ENCODE data around the gene TOP3A. TPM values are rescaled to one million over a fixed set of nuclear protein-coding genes. Genes with fewer than 3 reads are reported as not detected.

Gene TOP3A
- total RNA-seq, 1 experiment from 2014 or later: 56.1 TPM

GRCh38 chr17:18364166-18364565 lies 49.4 kb upstream of the TOP3A start (continued):
- TF ChIP-seq, protein P1, sequence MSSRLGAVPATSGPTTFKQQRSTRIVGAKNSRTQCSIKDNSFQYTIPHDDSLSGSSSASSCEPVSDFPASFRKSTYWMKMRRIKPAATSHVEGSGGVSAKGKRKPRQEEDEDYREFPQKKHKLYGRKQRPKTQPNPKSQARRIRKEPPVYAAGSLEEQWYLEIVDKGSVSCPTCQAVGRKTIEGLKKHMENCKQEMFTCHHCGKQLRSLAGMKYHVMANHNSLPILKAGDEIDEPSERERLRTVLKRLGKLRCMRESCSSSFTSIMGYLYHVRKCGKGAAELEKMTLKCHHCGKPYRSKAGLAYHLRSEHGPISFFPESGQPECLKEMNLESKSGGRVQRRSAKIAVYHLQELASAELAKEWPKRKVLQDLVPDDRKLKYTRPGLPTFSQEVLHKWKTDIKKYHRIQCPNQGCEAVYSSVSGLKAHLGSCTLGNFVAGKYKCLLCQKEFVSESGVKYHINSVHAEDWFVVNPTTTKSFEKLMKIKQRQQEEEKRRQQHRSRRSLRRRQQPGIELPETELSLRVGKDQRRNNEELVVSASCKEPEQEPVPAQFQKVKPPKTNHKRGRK (CRISPR knock-in tag; IDR thresholded peaks at IDR 0.05; ENCODE audit: borderline replicate concordance): no peak
- TF ChIP-seq, protein P2, sequence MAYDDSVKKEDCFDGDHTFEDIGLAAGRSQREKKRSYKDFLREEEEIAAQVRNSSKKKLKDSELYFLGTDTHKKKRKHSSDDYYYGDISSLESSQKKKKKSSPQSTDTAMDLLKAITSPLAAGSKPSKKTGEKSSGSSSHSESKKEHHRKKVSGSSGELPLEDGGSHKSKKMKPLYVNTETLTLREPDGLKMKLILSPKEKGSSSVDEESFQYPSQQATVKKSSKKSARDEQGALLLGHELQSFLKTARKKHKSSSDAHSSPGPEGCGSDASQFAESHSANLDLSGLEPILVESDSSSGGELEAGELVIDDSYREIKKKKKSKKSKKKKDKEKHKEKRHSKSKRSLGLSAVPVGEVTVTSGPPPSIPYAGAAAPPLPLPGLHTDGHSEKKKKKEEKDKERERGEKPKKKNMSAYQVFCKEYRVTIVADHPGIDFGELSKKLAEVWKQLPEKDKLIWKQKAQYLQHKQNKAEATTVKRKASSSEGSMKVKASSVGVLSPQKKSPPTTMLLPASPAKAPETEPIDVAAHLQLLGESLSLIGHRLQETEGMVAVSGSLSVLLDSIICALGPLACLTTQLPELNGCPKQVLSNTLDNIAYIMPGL (CRISPR knock-in tag; IDR thresholded peaks at IDR 0.05): no peak
- TF ChIP-seq, protein P3, sequence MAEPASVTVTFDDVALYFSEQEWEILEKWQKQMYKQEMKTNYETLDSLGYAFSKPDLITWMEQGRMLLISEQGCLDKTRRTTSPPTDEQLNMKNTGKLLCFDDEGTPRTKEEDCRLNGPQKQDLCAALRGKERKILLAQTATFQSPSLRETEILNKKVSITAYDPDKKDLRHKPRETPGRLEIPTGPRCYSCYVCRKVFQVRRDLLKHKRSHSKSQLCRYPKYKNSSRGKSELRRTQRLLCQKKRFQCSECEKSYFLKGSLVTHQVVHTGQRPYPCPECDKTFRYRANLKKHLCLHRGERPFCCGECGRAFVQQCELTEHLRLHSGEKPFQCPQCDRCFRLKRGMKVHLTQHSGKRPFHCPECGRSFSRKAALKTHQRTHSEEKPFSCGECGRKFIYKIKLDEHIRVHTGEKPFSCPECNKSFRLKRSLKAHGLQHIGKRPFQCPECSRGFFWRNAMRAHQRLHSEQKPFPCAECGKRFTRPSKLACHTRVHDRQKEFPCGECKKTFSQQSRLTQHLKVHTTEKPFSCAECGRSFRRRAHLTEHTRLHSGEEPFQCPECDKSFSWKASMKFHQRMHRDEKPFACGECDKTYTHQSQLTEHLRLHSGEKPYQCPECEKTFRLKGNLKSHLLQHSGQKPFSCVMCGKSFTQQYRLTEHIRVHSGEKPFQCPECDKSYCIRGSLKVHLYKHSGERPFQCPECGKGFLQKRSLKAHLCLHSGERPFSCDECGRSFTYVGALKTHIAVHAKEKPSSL (CRISPR knock-in tag; conservative IDR thresholded peaks at IDR 0.05): no peak
- TF ChIP-seq, protein P4, sequence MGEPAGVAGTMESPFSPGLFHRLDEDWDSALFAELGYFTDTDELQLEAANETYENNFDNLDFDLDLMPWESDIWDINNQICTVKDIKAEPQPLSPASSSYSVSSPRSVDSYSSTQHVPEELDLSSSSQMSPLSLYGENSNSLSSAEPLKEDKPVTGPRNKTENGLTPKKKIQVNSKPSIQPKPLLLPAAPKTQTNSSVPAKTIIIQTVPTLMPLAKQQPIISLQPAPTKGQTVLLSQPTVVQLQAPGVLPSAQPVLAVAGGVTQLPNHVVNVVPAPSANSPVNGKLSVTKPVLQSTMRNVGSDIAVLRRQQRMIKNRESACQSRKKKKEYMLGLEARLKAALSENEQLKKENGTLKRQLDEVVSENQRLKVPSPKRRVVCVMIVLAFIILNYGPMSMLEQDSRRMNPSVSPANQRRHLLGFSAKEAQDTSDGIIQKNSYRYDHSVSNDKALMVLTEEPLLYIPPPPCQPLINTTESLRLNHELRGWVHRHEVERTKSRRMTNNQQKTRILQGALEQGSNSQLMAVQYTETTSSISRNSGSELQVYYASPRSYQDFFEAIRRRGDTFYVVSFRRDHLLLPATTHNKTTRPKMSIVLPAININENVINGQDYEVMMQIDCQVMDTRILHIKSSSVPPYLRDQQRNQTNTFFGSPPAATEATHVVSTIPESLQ (CRISPR knock-in tag; IDR thresholded peaks at IDR 0.05): no peak
- TF ChIP-seq JAZF1 (CRISPR knock-in tag; IDR thresholded peaks at IDR 0.05) (no peak), RORB (CRISPR knock-in tag; IDR thresholded peaks at IDR 0.05) (no peak), ESRRA (CRISPR knock-in tag; IDR thresholded peaks at IDR 0.05; ENCODE audit: borderline replicate concordance) (no peak)

DNA sequence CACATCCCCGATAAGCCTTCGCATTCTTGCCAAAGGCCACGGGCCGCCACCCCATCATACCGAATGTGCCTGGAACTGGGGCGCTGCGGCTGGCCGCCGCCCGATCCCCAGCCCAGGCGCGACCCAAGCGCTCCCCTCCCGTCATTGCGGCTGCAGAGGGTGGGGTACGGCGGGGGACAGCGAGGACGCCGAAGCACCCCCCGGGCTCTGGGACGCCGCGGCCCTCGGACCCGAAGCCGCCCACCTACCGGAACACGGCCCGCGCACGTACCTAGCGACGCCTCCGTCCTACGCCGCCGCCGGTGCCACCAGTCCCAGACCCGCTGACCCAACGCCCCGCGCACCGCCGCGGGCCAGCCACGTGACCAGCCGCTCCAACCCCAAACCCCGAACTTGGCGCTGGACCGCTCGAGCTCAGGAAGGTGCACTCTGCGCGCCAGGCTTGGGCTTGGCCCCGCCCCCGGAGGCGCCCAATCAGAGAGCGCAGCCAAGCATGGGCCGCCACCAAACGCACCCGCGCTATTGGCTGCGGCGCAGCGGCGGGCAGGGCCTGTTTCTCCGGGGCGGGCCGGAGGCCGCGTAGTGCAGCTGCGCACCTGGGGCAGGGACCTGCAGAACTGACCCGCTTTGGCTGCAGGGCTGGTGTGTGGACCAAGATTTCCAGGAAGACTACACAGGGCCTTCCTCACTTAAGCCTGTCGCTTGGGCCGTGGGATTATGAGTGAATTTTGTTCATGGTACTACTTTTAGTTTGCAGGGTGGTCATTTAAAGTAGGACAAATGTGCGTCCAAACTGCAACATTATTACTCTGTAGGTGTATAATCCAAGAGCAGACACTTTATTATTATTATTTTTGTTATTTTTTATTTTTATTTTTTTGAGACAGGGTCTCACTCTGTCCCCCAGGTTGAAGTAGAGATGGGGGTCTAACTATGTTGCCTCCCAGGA lies 48.6 kb upstream of the TOP3A start, which contains the start of gene SHMT1:
Gene SHMT1, minus strand, starts transcription at position 450 of the 949 bp plus-strand sequence. CDS start 7,569 bp downstream, outside the sequence.
- H3K27ac Mint-ChIP-seq: peak within 1 kb of the TSS; percentile 95
- peaks cover under 1% of the 10 kb centered on the region; the same call in 1 of the 2 replicates for H3K27me3 Mint-ChIP-seq (ENCODE audit: low read depth)
- ATAC-seq (peak; percentile 99), DNase-seq (ENCODE audit: low spot score) (peak; percentile 97)
- H3K4me3 Mint-ChIP-seq: peak within 1 kb of the TSS; percentile 84
- H3K4me1 Mint-ChIP-seq: peaks cover 12% of the 10 kb centered on the region
- ChIA-PET CTCF (interaction anchor here (0.6 to 1.3 kb wide), 5 partner anchors 20 to 146 kb away, joined by 3 to 5 read pairs (median 4); partner anchors contain the start of gene TOP3A), POLR2A (interaction anchor here (0.8 to 1.5 kb wide), 3 partner anchors 10 to 139 kb away, joined by 3 to 4 read pairs (median 3); no protein-coding TSS in a partner anchor)
- no peaks in the 10 kb centered on the region for H3K9me3 Mint-ChIP-seq
- H3K36me3 Mint-ChIP-seq: peaks cover 8% of the 10 kb centered on the region; the same call in 1 of the 2 replicates
- TF ChIP-seq JAZF1 (CRISPR knock-in tag; IDR thresholded peaks at IDR 0.05) (no peak), ZNF532 (CRISPR knock-in tag; IDR thresholded peaks at IDR 0.05; ENCODE audit: borderline replicate concordance) (no peak), SMAD4 (CRISPR knock-in tag; IDR thresholded peaks at IDR 0.05) (no peak), MXD4 (CRISPR knock-in tag; IDR thresholded peaks at IDR 0.05; ENCODE audit: borderline replicate concordance) (no peak), ESRRA (CRISPR knock-in tag; IDR thresholded peaks at IDR 0.05; ENCODE audit: borderline replicate concordance) (no peak), ZNF138 (CRISPR knock-in tag; conservative IDR thresholded peaks at IDR 0.05) (0 out of 2 replicates have a peak, but pooled peaks have one; percentile 82), NR3C1 (CRISPR knock-in tag; conservative IDR thresholded peaks at IDR 0.05; ENCODE audit: low read depth) (peak; percentile 95; the same call in 1 of the 2 replicates), NFATC4 (CRISPR knock-in tag; IDR thresholded peaks at IDR 0.05) (no peak), FOXK1 (CRISPR knock-in tag; IDR thresholded peaks at IDR 0.05) (peak; percentile 54; the same call in 1 of the 2 replicates), IRF2 (CRISPR knock-in tag; IDR thresholded peaks at IDR 0.05; ENCODE audit: borderline replicate concordance, low read depth) (no peak)
- TF ChIP-seq, protein P5, sequence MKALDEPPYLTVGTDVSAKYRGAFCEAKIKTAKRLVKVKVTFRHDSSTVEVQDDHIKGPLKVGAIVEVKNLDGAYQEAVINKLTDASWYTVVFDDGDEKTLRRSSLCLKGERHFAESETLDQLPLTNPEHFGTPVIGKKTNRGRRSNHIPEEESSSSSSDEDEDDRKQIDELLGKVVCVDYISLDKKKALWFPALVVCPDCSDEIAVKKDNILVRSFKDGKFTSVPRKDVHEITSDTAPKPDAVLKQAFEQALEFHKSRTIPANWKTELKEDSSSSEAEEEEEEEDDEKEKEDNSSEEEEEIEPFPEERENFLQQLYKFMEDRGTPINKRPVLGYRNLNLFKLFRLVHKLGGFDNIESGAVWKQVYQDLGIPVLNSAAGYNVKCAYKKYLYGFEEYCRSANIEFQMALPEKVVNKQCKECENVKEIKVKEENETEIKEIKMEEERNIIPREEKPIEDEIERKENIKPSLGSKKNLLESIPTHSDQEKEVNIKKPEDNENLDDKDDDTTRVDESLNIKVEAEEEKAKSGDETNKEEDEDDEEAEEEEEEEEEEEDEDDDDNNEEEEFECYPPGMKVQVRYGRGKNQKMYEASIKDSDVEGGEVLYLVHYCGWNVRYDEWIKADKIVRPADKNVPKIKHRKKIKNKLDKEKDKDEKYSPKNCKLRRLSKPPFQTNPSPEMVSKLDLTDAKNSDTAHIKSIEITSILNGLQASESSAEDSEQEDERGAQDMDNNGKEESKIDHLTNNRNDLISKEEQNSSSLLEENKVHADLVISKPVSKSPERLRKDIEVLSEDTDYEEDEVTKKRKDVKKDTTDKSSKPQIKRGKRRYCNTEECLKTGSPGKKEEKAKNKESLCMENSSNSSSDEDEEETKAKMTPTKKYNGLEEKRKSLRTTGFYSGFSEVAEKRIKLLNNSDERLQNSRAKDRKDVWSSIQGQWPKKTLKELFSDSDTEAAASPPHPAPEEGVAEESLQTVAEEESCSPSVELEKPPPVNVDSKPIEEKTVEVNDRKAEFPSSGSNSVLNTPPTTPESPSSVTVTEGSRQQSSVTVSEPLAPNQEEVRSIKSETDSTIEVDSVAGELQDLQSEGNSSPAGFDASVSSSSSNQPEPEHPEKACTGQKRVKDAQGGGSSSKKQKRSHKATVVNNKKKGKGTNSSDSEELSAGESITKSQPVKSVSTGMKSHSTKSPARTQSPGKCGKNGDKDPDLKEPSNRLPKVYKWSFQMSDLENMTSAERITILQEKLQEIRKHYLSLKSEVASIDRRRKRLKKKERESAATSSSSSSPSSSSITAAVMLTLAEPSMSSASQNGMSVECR (CRISPR knock-in tag; IDR thresholded peaks at IDR 0.05; ENCODE audit: borderline replicate concordance): no peak; the same call in 1 of the 2 replicates

All from WTC11 (cell line).